ENCODE data around the gene HTR7. TPM values are rescaled to one million over a fixed set of nuclear protein-coding genes. Genes with fewer than 3 reads are reported as not detected.
"Not testable (repeated sequence)": the region's sequence is repeated elsewhere in the genome, so short reads cannot be mapped to it uniquely, and the experiment has no call there.

Gene HTR7
- total RNA-seq, 4 donors from 2014 or later, result 0.53 to 2.7 (median 1.2) TPM

DNA sequence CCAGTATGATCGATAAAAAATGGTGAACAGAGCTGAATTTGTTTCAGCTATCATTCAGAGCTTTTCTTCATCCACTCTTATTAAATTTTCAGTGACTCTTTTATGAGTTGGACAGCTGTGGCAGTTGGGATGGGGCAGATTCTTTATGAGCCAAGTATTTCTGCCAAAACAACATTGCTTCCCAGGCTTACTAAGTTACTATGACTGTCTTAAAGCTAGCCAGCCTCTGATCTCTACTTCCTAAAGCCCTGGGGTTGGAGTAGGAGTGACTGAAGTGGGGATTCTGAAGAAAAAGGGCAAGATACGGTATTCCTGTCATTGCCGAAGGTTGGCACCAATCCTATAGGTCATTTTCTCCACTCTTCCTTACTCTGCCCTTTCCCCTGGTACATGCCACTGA, 26.6 kb upstream of the HTR7 start:
- peaks cover 10 to 94% (median 23%) of the 10 kb centered on the region in 3 donors for H3K36me3 ChIP-seq
- intact Hi-C loops (cut with DNase I), result no loop called here
- 80 to 93% methylated on average over 3 of the region's 3 CpGs for WGBS, 2 donors
- H3K9me3 ChIP-seq, result no peaks in the 10 kb centered on the region
- H3K27me3 ChIP-seq, result no peaks in the 10 kb centered on the region
- H3K27ac ChIP-seq, result no peak overlapping the region
- DNase-seq, result no peak
- H3K4me1 ChIP-seq, result no peaks in the 10 kb centered on the region
- no peak for TF ChIP-seq POLR2A (IDR thresholded peaks at IDR 0.05)
- TF ChIP-seq, protein P1, sequence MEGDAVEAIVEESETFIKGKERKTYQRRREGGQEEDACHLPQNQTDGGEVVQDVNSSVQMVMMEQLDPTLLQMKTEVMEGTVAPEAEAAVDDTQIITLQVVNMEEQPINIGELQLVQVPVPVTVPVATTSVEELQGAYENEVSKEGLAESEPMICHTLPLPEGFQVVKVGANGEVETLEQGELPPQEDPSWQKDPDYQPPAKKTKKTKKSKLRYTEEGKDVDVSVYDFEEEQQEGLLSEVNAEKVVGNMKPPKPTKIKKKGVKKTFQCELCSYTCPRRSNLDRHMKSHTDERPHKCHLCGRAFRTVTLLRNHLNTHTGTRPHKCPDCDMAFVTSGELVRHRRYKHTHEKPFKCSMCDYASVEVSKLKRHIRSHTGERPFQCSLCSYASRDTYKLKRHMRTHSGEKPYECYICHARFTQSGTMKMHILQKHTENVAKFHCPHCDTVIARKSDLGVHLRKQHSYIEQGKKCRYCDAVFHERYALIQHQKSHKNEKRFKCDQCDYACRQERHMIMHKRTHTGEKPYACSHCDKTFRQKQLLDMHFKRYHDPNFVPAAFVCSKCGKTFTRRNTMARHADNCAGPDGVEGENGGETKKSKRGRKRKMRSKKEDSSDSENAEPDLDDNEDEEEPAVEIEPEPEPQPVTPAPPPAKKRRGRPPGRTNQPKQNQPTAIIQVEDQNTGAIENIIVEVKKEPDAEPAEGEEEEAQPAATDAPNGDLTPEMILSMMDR (IDR thresholded peaks at IDR 0.05), result no peak
- H3K4me3 ChIP-seq, result no peak overlapping the region

DNA sequence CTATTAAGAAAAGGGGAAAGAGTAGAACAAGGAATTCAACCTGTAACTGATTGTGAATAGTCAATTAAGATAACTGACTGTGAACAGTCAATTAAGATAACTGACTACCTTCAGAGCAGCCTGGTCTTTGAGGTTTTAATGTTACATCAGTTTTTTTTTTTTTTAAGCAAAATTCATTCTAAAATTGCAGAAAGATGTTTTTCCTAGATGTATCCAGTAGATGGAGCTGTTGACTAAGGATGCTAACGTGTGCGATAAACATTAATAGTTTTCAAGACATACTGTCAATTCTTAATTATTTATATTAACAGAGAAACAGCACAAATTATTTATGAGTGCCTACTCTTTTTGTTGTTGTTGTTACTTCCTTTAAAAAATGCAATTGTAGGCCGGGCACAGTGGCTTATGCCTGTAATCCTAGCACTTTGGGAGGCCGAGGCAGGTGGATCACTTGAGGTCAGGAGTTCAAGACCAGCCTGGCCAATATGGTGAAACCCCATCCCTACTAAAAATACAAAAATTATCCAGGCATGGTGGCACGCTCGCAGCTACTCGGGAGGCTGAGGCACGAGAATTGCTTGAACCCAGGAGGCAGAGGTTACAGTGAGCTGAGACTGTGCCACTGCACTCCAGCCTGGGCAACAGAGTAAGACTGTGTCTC, 22.4 kb upstream of the HTR7 start:
- H3K27me3 ChIP-seq; H3K4me3 ChIP-seq; H3K9me3 ChIP-seq; H3K27ac ChIP-seq; intact Hi-C loops (cut with DNase I); DNase-seq; H3K4me1 ChIP-seq: not testable (repeated sequence)
- WGBS, 2 donors, result 53 to 67% methylated on average over 4 to 8 of the region's 8 CpGs
- peaks cover 0 to 94% (median 19%) of the 10 kb centered on the region in 3 donors for H3K36me3 ChIP-seq
- TF ChIP-seq, protein P1 (IDR thresholded peaks at IDR 0.05), result peak; percentile 29 to 66 (median 50)

DNA sequence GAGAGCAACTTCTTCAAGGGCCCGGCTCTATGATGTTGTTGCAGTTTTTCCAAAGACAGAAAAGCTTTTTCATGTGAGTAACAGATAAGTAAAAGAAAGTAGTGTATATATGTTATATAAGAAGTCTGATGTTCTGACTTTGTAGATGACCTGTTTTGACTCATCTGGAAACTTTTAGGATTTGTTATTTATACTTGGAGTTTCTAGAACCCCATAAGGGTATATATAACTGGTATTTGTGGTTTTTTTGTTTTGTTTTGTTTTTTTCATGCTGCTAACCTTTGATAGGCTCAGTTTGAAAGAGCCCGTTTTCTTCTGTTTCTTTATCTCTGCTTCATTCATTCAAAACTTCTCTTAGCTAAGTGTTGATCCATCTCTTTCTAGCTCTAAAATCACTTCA, 21.2 kb upstream of the HTR7 start:
- Histone ChIP-seq H3K36me3 (peaks cover 0 to 87% (median 19%) of the 10 kb centered on the region in 3 donors), H3K4me1 (peaks cover 0 to 11% (median 0%) of the 10 kb centered on the region in 3 donors), H3K27me3 (no peaks in the 10 kb centered on the region), H3K27ac (no peak overlapping the region), H3K9me3 (no peaks in the 10 kb centered on the region), H3K4me3 (no peak overlapping the region)
- DNase-seq, result no peak
- no peak for TF ChIP-seq POLR2A (IDR thresholded peaks at IDR 0.05)
- TF ChIP-seq, protein P1 (IDR thresholded peaks at IDR 0.05), result no peak
- 72 to 84% methylated on average over 2 of the region's 2 CpGs for WGBS, 2 donors
- intact Hi-C loops (cut with DNase I), result no loop called here

DNA sequence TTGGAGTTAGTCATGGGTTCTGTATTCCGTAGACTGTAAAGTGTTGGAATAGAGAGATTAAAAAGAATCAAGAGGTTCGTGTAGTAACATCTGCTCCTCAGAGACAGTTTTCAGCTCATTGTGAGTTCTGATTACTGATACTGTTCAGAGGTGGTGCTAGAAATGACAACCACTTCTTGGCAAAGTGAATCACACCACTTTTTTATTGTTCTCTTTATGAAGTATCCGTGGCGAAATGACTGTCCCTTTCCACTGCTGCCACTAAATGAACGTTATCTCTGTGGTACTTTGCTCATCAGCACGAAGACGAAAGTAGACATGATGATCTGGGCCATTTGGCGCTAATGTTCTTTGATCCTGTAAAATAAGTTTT, 14.8 kb upstream of the HTR7 start:
- TF ChIP-seq POLR2A (IDR thresholded peaks at IDR 0.05), result no peak
- TF ChIP-seq, protein P1 (IDR thresholded peaks at IDR 0.05), result no peak
- H3K27me3 ChIP-seq, result peaks cover 0 to 24% (median 0%) of the 10 kb centered on the region in 4 donors
- H3K4me3 ChIP-seq, result peak overlapping the region; percentile 66 to 90 (median 80)
- intact Hi-C loops (cut with DNase I), result no loop called here
- DNase-seq, result no peak
- WGBS, 2 donors, result 18 to 28% methylated on average over 8 of the region's 8 CpGs
- H3K27ac ChIP-seq, result peak overlapping the region in 3 of 4 donors; percentile 73 to 86 (median 81)
- no peaks in the 10 kb centered on the region for H3K9me3 ChIP-seq
- H3K36me3 ChIP-seq, result peaks cover 0 to 29% (median 13%) of the 10 kb centered on the region in 3 donors
- H3K4me1 ChIP-seq, result peaks cover 6 to 38% (median 11%) of the 10 kb centered on the region in 3 donors

DNA sequence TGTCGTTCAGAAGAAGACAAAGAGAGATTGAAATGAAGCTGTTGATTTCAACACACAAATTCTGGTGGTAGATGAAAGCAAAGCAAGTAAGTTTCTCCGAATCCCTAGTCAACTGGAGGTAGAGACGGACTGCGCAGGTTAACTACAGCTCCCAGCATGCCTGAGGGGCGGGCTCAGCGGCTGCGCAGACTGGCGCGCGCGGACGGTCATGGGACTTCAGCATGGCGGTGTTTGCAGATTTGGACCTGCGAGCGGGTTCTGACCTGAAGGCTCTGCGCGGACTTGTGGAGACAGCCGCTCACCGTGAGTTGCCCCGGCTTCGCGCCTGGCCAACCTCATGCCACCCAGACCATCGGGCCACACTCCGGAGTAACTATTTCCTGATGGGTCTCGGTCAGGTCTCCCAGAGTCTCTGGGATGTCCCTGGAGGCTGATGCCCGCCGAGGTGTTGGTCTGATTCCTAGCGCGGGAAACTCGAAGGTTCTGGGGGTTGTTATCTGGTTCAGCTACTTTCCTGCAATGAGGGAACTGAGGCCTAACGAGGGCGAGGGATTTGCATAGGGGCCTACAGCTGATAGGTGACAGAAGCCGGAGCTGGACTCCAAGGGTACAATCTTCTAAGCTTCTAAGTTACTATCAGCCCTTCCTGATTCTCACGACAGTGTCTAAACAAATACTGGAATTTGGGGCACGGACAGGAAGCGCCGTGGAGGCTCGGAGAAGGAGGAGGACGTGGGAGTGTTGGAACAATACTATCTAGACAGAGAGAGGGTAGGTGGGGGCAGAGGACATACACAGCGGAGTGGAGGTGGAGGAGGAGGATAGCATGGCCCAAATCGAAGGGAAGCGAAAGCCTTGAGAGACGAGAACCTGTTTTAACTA, 14.2 kb upstream of the HTR7 start, which contains the start of gene RPP30:
Gene RPP30, plus strand, starts transcription at position 209 of the 882 bp plus-strand sequence. Its CDS starts 13 bp downstream, at position 222.
- peak; percentile 17 for DNase-seq
- peaks cover 0 to 23% (median 7%) of the 10 kb centered on the region in 3 donors for H3K36me3 ChIP-seq
- intact Hi-C loops (cut with DNase I), result no loop called here
- TF ChIP-seq, protein P1 (IDR thresholded peaks at IDR 0.05), result peak in 2 of 6 experiments; percentile 19 to 37
- TF ChIP-seq POLR2A (IDR thresholded peaks at IDR 0.05), result peak in 2 of 4 donors; percentile 21 to 51
- H3K27me3 ChIP-seq, result peaks cover 0 to 29% (median 0%) of the 10 kb centered on the region in 4 donors
- H3K4me3 ChIP-seq, result peak within 1 kb of the TSS; percentile 66 to 90 (median 80)
- H3K4me1 ChIP-seq, result peaks cover 6 to 38% (median 11%) of the 10 kb centered on the region in 3 donors
- H3K27ac ChIP-seq, result peak within 1 kb of the TSS; percentile 73 to 86 (median 81)
- no peaks in the 10 kb centered on the region for H3K9me3 ChIP-seq
- 0 to 1% methylated on average over 21 to 23 of the region's 43 CpGs for WGBS, 2 donors
